Type B pancreatic cell (in vitro differentiated cells): ENCODE results near the gene MUC15. TPM values are rescaled to one million over a fixed set of nuclear protein-coding genes. Genes with fewer than 3 reads are reported as not detected.

Experiments used
- DNase-seq: peaks from one replicate; pipeline ENCODE4 v3.0.0; 2021; ENCODE audit warnings: mixed read lengths; ENCODE audit not compliant: unreplicated experiment; ENCODE audit errors: extremely low spot score
- H3K27ac Mint-ChIP-seq: 2 replicates; pipeline ENCODE4 v1.8.0; 2021; ENCODE audit warnings: mild to moderate bottlenecking, mixed read lengths
- H3K27me3 Mint-ChIP-seq: 2 replicates; pipeline ENCODE4 v1.8.0; 2021; ENCODE audit warnings: mixed read lengths
- H3K36me3 Mint-ChIP-seq: 2 replicates; pipeline ENCODE4 v1.8.0; 2021; ENCODE audit warnings: mixed read lengths
- H3K4me1 Mint-ChIP-seq: one replicate; pipeline ENCODE4 v1.8.0; 2021; ENCODE audit warnings: mixed read lengths; ENCODE audit not compliant: unreplicated experiment
- H3K4me3 Mint-ChIP-seq: 2 replicates; pipeline ENCODE4 v1.8.0; 2021; ENCODE audit warnings: mild to moderate bottlenecking, mixed read lengths
- H3K9me3 Mint-ChIP-seq: 2 replicates; pipeline ENCODE4 v1.8.0; 2021; ENCODE audit warnings: mixed read lengths
- total RNA-seq: library from RNA; stranded (reverse); gene quantifications from 2 replicates; pipeline ENCODE4 v1.2.1, GENCODE V29; 2021; ENCODE audit warnings: low replicate concordance
- TF ChIP-seq, protein P1 (sequence below): fragments of 200-600 bp; sonication (generic); conservative IDR thresholded peaks from 2 replicates; pipeline ENCODE4 v1.5.0; 2021; ENCODE audit warnings: antibody characterized with exemption, mild to moderate bottlenecking

MUC15 gene
- total RNA-seq, 1 donor from 2014 or later, result 6.9 TPM

- no peaks in the 10 kb centered on the region for H3K36me3 Mint-ChIP-seq
- H3K27me3 Mint-ChIP-seq, result no peaks in the 10 kb centered on the region
- no peak for DNase-seq
- no peaks in the 10 kb centered on the region for H3K4me1 Mint-ChIP-seq
- TF ChIP-seq, protein P1, sequence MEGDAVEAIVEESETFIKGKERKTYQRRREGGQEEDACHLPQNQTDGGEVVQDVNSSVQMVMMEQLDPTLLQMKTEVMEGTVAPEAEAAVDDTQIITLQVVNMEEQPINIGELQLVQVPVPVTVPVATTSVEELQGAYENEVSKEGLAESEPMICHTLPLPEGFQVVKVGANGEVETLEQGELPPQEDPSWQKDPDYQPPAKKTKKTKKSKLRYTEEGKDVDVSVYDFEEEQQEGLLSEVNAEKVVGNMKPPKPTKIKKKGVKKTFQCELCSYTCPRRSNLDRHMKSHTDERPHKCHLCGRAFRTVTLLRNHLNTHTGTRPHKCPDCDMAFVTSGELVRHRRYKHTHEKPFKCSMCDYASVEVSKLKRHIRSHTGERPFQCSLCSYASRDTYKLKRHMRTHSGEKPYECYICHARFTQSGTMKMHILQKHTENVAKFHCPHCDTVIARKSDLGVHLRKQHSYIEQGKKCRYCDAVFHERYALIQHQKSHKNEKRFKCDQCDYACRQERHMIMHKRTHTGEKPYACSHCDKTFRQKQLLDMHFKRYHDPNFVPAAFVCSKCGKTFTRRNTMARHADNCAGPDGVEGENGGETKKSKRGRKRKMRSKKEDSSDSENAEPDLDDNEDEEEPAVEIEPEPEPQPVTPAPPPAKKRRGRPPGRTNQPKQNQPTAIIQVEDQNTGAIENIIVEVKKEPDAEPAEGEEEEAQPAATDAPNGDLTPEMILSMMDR, result no peak
- no peak overlapping the region for H3K4me3 Mint-ChIP-seq
- H3K9me3 Mint-ChIP-seq, result no peaks in the 10 kb centered on the region
- no peak overlapping the region for H3K27ac Mint-ChIP-seq
These were observed 22.0 kb downstream of the MUC15 start for GRCh38 chr11:26550022-26550421.

DNA sequence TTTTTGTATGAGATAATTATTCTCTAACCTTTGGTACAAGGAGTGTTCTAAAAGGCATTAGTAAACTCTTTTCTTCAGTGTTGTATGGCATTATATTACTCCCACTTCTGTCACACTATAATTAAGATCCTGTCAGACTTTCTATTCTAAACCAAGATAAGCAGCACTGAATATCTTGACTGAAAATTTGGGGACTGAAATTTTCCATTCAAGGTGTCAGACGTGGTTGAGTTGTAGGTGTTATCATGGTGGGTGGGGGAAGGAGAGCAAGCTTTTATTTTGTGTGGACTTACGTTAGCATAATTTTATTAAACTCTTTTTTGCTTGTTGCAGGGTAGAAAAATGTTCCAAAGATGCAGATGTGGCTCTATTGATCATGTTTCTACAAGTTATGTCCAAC is 22.9 kb downstream of the MUC15 start:
- no peaks in the 10 kb centered on the region for H3K9me3 Mint-ChIP-seq
- H3K4me3 Mint-ChIP-seq, result no peak overlapping the region
- H3K36me3 Mint-ChIP-seq, result no peaks in the 10 kb centered on the region
- no peak for DNase-seq
- no peaks in the 10 kb centered on the region for H3K4me1 Mint-ChIP-seq
- H3K27ac Mint-ChIP-seq, result no peak overlapping the region
- no peaks in the 10 kb centered on the region for H3K27me3 Mint-ChIP-seq
- TF ChIP-seq, protein P1, result no peak

- Mint-ChIP-seq H3K4me1 (no peaks in the 10 kb centered on the region), H3K27ac (no peak overlapping the region), H3K9me3 (no peaks in the 10 kb centered on the region), H3K36me3 (no peaks in the 10 kb centered on the region), H3K27me3 (no peaks in the 10 kb centered on the region), H3K4me3 (no peak overlapping the region)
- TF ChIP-seq, protein P1, result no peak
- DNase-seq, result no peak
These were observed 30.2 kb downstream of the MUC15 start for GRCh38 chr11:26541870-26542269.

GRCh38 chr11:26539517-26539916 is 32.5 kb downstream of the MUC15 start:
- Mint-ChIP-seq H3K4me1 (no peaks in the 10 kb centered on the region), H3K27ac (no peak overlapping the region), H3K9me3 (no peaks in the 10 kb centered on the region), H3K27me3 (no peaks in the 10 kb centered on the region), H3K4me3 (no peak overlapping the region), H3K36me3 (no peaks in the 10 kb centered on the region)
- no peak for DNase-seq
- TF ChIP-seq, protein P1, result no peak

GRCh38 chr11:26537341-26537740 is 34.7 kb downstream of the MUC15 start:
- no peak overlapping the region for H3K4me3 Mint-ChIP-seq
- DNase-seq, result no peak
- H3K9me3 Mint-ChIP-seq, result no peaks in the 10 kb centered on the region
- H3K4me1 Mint-ChIP-seq, result no peaks in the 10 kb centered on the region
- H3K27me3 Mint-ChIP-seq, result no peaks in the 10 kb centered on the region
- no peak overlapping the region for H3K27ac Mint-ChIP-seq
- no peaks in the 10 kb centered on the region for H3K36me3 Mint-ChIP-seq
- TF ChIP-seq, protein P1, result no peak

DNA sequence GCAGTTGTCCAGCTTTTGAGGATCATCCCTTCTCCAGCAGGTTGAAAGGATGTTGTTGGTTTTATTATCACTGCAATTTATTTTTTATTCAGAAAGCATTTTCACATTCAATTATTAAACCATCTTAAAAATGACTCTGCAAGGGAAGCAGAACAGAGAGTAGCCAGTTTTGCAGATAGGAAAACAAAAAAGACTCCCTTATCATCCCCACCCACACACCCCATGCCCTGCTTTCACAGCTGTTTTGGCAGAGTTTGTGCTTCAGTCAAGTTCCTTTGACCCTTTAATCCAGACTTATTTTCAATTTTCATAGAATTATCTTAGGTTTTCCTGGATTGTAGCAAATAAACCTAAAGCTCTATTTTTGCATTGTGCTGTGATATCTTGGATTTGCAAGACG is 44.4 kb downstream of the MUC15 start:
- H3K36me3 Mint-ChIP-seq, result no peaks in the 10 kb centered on the region
- H3K9me3 Mint-ChIP-seq, result peaks cover 5% of the 10 kb centered on the region
- H3K4me1 Mint-ChIP-seq, result no peaks in the 10 kb centered on the region
- no peaks in the 10 kb centered on the region for H3K27me3 Mint-ChIP-seq
- TF ChIP-seq, protein P1, result no peak
- no peak for DNase-seq
- no peak overlapping the region for H3K27ac Mint-ChIP-seq
- no peak overlapping the region for H3K4me3 Mint-ChIP-seq
